HG02852 (cell line): ENCODE results near the gene ELOB.
A peak's percentile ranks its signal among the peaks of the same experiment; 100 is the strongest.

ENCODE experiments used
- ATAC-seq: cut with Tn5 transposase; IDR thresholded peaks from one replicate; pipeline ENCODE4 v1.9.1; 2021; ENCODE audit warnings: mild to moderate bottlenecking, moderate library complexity; ENCODE audit not compliant: unreplicated experiment

Gene ELOB

DNA sequence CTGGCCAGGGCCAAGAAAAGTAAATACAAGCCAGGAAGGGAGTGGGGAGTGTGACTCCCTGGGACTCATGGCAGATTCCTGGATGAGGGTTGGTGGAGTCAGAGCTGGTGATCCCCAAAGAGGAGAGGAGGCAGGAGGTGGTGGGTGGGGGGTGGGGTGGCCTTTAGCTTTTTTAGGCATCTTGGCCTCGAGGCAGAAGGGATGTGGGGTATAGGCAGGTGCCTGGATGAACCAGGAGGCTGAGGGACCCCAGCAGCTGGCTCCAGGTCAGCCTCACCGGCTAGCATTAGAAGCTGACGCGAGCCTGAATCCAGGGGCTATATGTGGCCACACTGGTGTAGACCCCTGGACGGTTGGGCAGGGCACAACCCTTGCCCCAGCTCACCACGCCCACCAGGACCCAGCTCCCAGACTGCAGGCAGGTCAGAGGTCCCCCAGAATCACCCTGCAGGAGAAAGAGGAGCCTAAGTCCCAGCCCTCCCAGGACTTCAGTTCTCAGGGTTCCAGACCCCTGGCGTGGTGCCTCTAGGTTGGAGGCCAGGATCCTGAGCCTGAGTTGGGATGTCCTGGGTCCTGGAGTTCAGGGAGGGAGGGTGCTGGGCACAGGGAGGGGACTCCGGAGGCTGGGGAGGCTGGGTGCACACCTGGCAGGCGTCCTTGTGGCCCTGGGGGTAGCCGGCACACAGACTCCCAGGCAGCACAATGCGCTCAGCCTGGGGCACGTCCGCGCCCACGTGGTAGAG, 7.4 kb upstream of the ELOB start:
- ATAC-seq = no peak

DNA sequence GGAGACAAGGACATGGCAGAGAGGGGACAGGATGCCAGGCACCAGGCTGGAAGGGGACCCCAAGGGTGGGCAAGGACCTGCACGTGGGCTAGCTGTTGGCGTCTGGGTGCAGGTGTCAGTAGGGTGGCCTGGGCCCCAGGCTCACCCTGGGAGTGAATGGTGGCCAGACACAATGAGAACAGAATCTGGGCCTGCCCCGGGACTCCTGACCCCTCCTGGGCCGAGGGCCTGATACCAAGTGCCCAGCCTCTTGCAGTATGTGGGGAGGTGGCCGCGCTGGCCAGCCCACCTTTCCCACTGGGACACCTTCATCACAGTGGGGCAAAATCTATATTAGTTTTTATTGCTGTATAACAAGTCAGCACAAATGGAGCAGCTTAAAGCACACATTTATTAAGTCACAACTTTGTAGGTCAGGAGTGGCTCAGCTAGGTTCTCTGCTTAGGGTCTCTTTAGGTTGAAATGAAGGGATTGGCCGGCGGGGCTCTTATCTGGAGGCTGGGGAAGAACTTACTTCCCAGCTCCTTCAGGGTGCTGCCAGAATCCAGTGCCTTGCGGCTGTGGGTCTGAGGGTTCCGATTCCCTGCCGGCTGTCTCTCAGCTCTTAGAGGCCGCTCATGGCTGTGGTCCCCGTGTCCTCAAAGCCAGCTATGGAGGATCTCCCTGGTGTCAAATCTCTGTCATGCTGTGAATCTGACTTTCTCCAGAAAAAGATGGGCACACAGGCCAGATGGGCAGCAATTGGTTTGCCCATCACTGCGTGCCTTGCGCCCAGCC, 6.7 kb upstream of the ELOB start:
- no peak for ATAC-seq

DNA sequence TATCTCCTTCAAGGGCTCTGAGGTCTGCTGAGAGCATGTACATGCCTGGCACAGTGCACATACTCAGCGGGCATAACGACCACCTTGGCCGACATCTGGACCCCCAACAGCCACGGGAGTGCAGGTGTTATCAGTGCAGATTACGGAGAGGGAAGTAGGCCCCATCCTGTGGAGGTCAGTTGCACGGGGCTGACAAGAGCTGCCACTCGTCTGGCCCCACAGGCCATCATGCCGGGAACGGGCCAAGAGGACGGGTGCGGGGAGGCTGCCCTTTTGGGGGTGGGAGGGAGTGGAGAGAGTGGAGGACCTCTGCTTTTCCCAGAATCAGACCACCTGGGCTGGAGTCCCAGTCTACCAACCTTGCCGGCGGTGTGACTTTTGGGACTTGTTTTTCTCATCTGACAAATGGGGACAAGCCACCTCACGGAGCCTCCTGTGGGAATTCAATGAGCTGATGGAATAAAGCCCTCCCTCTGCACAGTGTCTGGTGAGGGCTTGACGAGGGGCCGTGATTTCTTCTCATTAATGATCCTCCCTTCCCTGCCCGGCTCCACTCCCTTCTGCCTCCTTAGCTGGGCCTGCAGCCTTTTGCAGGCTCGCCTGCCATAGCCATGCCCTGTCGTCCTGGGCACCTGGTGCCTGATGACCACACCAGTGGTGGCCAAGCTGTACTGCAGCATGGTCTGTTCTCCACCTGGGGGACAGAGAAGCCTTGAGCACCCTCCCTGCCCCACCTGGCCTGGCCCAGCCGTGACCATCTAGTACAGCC, 5.7 kb upstream of the ELOB start:
- ATAC-seq = no peak

DNA sequence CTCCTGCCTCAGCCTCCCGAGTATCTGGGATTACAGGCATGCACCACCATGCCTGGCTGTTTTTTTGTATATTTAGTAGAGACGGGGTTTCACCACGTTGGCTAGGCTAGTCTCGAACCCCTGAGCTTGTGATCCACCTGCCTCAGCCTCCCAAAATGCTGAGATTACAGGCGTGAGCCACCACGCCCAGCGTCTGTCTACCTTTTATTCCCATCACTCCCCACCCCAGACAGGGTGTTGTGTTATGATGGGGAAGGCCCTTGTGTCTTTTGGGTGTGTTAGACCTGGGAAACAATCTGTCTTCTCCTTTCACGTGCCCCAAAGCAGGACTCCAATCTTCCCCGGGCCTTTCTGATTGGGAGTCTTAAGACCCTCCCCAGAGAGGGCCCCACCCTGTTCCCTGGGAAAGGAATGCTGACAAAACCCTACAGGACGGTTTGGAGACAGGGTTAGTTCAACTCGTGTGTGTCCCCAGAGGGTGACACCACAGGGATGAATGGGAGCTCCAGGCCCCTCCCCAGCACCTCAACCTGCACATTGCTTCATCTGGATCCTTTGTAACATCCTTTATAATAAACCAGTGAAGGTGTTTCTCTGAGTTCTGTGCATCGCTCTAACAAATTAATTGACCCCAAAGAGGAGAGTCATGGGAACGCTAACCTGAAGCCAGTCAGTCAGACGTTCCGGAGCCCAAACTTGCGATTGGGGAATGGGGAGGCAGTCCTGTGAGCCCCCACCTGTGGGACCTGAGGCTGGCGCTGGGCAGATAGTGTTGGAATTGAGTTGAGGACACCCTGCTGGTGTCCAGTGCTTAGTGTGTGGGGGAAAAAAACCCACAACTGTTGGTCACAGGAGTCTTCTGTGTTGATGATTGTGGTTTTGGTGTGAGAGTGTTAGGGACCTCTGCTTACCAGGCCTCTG, 3.2 kb upstream of the ELOB start:
- no peak for ATAC-seq

DNA sequence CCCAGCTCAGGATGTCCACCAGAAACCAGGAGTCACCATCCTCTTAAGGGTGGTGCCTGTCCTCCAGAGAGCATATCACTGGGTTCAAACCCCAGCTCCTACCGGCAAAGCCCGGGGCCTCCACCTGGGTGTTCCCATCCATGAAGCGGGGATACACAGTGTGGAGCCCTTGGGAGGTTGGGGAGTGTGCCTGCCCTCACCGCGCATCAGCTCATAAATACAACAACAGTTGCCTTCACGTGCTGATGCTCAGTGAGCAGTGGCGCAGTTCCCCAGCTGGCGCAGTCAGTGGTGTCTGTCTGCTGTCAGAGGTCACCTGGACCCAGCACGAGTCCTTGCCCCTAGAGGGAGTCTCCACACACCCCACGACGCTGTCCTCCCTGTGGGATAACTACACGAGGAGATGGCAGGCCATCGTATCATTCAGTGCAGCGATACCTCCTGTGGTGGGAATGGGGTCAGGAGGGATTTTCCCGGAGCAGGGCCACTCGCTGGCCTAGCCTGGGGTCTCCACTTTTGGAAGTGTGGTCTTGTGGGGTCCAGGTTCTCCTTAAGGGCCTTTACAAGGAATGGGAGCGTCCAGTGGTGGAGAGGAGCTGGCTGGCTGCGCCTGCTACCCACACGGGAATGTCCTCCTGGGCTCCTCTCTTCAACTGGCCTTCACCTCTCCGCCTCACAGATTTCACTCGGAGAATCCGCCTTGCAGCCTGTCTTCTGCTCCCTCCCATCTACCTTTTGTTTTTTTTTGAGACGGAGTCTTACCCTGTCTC, 2.3 kb upstream of the ELOB start:
- ATAC-seq = no peak

DNA sequence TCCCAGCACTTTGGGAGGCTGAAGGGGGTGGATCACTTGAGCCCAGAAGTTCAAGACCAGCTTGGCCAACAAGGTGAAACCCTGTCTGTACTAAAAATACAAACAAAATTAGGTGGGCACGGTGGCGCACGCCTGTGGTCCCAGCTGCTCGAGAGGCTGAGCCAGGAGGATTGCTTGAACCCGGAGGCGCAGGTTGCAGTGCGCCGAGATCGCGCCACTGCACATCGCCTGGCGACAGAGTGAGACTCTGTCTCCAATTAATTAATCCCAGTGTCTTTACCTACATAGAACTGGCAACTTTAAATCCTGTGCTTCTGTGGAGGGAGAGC, 1.5 kb upstream of the ELOB start:
- ATAC-seq = no peak

DNA sequence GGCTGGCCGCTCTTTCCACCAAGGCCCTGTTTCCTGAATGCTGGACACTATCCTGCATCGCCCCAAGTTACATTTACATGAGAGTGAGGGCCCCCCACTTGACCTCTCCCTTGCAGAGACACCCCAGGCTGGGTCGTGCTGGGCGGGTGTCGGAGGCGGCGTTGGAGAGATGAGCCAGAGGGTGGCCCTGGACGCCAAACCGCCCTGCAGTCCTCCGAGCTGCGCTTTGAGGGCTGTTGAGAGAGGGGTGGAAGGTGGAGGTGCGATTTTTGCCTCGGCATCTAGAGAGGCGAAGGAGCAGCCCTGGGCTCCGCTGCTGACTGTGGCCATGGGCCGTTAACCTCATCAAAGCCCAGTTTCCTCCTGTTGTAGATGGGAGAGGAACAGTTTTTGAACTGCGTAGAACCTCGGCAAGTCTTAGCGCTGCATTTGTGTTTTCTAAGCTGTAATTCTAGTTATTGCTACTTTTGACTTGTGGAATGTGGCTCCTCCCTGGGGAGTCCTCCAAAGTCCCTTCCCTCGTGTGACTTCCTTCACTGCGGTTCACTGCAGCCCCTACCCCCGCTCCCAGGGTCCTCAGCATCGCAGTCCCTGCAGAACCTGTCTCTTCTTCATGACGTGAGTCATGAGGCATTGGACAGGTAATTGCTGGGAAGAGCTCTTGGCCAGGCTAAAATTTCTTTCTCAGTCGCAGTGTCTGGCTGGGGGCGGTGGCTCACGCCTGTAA, 986 bp upstream of the ELOB start:
- ATAC-seq = peak; percentile 9

DNA sequence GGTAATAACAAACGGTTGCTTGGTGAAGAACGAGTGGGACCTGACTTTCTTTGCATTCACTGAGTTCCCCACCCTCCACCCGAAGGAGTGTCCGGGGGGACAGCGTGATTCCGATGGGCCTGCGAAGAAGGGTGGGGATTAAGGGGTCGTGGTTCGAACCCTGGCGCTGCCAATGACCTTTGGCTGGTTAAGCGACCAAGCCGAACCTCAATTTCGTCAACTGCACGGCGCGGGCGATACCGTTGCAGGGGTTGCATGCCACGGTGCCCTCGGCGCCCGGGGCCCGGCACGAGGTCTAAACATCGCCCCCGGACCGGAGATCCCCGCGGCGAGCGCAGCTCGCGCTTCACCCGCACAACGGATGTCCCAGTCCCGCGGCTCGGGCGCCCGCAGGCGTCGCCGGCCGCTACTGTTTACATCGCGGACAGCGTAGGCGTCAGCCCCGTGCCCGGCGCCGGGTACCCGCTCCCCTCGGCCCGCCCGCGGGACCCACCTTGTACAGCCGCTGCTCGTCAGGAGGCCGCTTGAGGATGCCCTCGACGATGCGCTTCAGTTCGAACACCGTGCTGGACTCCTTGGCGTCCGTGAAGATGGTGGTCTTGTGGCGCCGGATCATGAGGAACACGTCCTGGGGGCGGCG, 460 bp downstream of the ELOB start:
- peak; percentile 20 for ATAC-seq

DNA sequence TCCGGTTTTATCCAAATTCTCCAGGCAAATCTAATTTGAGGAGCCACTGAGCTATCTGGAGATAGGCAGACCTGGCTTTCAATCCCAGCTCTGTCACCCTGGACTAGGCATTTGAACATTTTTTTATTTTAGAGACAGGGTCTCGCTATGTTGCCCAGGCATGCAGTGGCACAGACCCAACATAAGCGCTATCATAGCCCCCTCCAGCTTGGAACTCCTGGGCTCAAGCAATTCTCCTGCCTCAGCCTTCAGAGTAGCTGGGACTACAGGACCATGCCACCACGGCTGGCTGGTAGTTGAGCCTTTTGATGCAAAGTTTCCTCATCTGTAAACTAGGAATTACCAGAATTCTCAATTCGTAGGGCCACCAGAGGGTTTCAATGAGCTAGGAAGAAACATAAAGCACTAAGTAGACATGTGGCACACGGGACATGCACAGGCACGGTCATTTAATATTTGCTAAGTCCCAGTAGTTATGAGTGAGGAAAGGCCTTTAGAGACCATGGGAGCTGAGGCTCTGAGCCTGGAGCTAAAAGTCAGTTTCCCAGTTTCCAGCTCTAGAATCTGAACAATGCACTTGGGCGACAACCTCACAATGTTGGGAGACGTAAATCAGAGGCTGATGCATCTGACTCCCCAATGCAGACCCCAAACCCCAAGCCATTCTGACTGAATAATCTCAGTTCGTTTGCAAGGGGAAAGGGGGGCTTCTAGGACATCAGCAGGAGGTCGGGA, 1.1 kb downstream of the ELOB start:
- no peak for ATAC-seq

DNA sequence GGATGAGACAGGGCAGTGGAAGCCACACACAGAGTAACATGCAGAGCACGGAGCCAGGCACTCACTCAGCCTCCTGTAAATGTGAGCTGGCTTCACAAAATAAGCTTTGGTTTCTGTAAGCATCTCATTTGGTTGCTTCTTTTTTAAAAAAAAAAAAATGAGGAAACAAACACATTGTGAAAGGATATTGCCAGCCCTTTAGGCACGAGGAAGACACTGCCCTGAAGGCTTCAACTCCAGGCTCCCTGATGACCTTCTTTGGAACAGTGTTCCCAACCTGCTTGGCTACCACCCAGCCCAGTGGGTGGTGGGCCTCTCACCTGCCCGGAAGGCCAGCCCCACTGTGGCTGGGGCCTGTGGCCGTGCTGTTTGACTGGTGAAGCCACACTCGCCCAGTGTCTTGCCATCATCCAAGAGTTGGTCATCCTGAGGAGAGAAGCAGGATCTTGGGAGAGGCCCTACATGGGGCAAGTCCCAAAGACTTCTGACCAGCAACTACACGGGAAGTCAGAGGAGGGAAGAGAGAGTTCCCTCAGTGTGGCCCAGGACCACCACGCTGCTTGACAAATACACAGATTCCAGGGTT, 1.9 kb downstream of the ELOB start:
- ATAC-seq = no peak

DNA sequence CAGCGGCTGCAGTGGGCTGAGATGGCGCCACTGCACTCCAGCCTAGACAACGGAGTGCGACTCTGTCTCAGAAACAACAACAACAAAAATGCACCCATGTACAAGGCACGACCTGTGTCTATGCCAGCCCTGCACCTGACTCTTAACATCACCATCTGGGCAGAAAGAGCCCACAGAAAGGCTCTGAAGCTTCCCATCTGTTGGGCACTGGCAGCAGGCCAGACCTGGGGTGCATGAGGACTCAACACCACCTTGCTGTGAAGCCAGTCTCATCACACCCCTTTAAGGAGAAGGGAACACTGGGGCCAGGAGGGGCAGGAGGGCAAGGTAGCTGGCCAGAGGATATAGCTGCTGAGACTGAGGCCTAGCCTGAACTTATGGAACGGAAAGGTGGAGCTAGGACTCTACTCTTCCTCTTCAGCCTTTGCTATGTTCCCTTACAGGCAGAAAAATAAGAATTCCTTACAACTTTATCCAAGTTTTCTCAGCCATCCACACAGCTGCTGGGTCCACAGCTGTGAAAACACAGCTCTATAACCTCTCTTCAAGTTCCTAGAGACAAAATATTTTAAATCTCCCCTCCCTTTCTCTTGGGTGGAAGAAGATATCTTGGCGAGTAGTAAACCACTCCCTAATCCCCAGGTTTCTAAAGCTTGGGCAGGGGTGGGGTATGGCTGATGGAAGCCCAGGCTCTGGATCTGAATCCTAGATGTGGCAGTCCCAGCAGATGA, 2.8 kb downstream of the ELOB start:
- no peak for ATAC-seq

DNA sequence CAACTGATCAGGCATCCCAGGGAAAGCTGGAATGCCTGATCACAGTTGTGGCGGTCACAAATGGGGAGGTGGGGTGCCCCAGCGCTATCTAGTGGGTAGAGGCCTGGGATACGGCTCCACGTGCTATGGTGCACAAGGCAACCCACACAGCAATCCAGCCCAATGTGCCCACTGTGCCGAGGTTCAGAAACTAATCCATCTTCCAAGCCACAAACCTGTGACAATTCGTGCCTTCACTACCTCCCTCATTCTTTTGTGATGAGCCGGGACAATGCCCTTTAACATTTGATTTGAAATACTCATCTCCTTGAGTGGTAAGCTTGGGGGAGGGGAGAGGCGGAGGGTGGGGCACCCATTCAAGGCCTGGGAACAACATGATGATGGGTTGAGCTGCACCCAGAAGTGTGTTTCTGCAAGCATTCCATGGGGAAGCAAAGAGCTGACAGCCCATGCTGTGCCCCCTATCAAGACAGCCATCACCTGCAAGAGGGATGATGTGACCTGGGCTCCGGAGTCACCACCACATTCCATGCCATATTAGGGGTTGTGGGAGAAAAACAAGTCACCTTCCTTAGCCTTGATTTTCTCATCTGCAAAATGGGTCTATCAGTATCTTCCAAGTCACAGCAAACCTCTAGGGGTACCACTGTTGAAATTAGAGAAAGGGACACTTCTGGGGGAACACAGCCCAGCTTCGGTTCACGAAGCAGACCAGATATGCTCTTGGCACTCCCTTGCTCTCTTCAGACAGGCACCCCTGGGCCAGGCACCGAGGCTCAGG, 3.7 kb downstream of the ELOB start:
- no peak for ATAC-seq

DNA sequence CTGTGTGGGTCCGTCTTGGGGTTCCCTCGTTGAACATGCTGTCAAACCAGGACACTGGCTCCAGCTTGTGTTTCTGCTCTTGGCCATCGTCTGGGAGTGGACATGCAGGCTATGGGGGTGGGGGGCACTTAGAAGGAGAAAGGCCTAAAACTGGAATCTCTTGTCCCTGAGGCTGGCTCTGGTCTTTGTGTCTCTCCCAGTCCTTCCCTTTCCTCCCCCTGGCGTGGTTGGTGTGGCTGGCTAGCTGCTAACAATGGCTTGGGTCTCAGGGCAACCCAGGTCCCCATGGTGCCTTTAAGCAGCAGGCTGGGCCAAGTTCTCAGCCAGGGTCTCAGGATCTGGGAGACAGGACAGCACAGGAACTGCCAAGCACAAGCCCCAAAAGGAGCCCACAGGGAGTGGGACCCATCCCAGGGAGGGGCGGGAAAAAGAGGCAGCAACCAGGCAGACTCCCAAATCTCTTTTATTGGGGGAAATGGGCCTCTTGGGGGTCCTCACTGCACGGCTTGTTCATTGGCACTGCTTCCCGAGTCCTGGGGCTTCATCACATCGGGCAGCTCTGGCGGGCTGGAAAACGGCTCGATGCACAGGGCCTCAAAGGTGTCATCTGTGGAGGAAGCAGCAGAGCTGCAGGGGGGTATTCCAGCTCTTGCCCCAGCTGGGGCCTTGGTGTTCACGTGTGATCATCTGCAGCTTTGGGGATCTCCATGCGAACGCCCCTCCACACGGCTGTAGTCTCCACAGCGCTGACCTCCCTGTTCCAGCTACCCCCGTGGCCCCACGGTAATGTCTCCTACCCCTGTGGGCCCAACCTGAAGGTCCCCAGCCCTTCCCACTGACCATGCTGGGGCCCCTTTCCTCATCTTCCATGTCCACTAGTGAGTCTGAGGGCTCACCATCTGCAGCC, 5.3 kb downstream of the ELOB start:
- ATAC-seq = no peak

DNA sequence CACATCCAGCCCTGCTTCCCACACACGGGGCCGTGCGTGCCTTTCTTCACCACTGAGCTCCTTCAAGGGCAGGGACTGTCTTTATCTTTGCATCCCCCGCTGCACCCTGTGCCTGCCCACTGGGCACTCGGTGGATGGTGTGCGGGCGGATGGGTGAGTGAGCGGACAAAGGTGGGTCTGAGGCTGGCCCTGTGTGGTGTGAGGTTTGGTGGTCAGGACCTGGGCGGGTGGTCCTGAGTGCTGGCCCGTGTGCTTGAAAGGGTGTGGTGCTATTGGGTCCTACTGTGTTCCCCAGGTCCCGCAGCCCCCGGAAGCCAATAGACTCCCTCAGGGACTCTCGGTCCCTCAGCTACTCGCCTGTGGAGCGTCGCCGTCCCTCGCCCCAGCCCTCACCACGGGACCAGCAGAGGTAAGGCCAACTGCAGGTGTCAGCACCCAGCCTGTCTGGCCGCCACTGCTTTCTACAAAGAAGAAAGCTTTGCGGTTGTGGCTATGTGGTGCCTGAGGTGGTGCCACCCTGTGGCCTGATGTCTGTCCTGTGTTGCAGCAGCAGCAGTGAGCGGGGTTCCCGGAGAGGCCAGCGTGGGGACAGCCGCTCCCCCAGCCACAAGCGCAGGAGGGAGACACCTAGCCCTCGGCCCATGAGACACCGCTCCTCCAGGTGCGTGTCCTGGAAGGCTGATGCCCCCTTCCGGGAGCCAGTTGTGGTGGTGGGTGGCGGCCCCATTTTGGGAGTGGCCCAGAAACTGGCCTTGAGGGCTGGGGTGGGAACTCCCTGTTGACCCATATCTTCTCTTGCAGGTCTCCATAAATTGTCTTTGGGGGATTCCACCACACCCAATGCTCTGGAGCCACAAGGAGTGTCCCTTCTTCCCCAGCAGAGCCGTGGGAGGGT, 6.8 kb downstream of the ELOB start:
- ATAC-seq = no peak
